ENCODE data around the gene ASF1A.

ASF1A gene

DNA sequence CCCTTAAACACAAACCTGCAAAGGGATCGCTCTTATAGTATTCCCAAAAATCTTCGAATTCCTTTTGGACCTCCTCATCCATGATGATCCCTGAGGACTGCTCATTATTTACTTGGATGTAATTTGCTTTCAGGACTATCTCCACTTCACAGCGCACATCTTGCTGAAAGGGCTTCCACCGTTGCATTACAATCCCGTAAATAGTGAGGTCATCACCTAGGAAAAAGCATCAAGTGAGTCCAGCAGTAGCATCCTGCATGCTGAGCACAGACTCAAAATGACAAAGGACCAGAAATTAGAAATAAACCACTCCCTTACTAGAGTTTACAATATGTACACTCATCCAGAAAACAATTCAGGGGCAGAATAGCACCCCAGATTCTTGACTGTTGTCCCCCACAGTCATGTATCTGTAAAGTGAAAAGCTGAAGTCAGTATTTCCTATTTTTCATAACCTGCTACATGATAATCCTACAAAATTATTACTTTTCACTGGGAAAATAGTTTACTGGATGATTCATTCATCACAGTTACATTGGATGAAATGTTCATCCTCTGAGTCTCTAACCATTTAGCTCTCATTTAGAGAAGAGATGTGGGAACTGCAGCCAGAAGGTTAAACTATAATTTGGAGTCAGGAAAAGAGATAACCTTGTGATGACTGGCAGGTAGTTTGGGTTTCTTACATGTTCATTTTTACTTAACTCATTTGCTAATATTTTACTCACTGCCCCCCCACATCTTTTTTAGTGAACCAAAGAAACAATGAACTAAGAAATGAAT lies 23.8 kb downstream of the ASF1A start:
- DNase-seq = no peak

DNA sequence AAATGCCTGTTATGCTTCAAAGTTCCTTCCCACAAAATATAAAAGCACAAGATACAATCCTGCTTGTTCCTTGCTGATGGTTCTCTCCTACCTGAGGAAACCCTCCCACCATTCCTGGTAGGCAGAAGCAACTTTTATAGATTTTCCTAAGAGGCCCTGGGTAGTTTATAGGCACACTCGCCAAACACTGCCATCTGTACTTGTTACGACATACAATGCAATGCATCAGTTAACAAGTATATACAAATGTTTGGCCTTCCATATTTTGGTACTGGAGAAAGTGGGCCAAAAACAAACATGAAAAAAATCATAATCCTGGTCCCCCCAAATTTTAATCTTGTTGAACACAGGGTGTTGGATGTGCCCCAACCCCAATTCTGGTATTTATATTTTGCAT lies 24.4 kb downstream of the ASF1A start:
- DNase-seq = peak; percentile 7

DNA sequence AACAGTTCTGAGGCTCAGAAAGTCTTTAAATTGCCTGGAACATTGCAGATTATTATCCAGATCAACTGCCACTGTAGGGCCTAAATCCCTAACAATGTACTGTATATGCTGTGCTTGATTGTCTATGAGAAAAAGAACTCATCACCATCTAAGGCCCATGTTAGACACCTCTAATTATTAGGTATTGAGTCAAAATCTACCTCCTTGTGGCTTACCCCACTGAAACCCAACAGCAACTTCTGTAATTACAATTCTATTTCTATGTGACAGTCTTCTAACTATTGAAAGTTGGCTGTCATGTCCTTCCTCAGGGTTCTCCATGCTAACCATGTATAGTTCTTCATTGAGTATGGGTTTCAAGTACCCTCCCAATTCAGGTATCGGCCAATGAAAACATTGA lies 27.1 kb downstream of the ASF1A start:
- no peak for DNase-seq

DNA sequence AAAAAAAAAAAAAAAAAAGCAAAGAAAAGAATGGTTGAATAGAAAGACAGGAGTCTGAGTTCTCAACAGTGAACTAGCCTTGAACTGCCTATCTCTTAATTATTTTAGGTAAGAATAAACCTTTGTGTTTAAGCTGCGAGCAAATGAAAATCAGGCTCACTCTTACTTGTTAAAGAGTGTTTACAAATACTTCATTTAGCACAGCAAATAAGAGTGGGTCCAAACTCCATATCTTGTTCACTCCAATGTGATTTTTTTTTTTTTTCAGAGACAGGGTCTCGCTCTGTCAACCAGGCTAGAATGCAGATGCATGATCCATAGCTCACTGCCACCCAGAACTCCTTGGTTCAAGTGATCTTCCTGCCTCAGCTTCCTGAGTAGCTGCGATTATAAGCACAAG lies 29.1 kb downstream of the ASF1A start:
- no peak for DNase-seq

DNA sequence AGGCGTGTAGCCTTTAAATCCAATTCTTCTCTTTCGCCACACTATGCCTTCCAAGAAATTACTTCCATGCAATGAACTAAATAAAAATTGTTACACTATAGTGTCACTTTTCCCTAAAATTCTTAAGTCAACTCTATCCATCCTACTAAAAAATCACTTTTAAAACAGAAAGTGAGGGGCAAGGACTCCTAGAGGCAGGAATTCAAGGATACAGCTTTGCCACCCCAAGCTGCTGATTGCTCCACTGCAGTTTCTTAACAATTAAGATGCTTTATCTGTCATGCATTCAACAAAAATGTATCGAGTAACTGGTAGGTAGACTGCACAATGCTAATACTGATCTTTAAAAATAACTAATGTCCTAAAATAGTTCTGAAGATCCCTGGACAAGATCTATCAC lies 36.7 kb downstream of the ASF1A start:
- DNase-seq = no peak

DNA sequence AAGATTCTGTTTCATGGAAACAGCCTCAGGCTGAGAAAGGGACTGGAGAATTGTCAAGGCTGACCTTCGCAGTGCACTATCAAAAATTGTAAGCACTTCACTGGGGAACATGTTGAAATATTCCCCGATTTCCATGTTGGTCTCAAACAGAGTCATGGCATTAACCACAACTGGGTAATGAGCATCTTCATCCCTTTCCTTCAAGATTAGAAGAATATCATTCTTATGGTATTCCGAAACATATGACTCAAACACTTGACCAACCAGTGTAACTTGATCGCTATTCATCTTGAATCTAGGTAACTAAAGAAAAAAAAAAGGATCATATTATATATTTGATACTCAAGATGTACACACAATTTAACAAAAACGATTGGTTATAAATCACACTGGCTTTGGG lies 37.5 kb downstream of the ASF1A start:
- DNase-seq = no peak

DNA sequence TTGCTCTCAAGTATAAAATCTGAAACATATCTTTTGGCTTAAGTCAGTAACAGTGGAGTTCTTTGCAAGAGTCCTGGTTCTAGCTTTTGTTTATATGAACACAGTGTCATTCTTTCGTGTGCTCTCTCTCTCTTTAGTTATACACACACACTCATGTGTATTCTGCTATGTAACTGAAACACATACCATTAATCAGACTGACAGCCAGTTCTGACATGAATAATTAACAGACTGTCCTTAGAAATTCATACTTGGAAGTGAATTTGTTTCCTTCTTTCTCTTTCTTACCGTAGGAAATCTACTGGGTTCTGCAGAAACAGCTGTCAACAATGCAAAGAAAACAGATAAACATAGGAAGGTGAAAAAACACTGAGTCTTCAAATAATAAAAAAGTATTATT lies 38.5 kb downstream of the ASF1A start:
- no peak for DNase-seq

DNA sequence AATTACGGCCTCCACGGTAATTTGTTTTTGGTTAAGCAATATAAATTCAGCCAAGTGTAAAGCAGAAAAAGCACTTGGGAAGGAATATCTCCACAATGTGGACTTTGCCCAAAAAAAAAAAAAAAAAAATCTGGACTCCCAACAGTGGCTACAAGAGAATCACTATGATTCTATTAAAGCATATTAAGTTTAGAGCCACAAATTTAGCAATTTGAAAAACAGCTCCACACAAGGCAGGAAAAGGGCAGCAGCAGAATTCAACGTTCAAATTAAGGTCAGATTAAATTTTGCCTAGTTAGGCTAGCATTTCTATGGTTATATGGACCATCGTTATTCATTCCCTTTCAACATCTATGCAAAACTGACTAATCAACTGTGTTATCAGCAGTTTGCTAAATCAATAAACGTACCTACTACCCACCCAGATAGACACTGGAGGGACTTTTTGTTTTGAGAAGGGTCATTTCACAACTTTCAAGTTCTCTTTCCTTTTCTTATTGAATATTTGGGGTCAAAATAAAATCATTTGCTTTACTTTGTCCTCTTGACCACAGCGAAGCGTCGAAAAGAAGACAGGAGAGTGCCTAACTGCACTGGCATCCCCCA lies 40.0 kb downstream of the ASF1A start:
- no peak for DNase-seq

DNA sequence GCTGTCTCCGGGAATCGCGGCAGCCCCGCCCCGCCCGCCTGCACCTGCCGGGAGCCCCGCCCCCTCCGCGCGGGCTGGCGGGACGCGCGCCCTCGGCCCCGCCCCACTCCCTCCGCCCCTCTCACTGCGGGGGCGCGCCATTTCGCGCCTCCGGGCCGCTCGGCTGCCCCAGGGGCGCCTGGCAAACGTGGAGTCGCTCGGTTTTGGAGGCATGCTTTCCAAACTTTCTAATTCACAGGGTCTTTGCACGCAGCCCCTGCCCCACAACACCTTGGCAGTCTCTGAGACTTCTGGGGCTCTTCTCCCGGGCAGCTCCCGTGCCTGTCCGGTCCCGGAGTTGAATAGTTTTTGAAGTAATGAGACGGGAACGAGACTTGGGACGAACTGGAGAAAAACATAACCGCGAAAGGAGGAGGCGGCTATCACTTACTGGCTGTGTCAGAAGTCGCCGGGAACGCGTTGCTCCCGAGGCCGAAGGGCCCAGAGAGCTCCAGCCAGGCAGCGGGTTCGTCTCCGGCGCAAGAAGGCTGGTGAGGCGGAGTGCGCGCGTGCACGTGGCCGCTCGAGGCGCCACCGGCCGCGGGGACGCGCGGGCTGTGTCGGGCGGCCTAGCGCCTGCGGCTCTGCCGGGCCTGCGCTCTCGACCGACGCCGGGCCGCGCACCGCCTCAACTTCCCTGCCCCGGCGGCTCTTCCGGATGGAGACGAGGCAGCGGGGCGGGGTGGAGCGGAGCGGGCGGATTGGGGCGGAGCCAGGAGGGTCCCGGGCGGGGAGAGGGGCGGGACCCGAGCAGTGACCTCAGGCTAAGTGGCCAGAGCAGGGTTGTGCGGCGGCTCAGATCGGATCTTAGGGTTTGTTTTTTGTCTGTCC lies 40.7 kb downstream of the ASF1A start, which contains the start of gene MCM9:
MCM9 (minus strand) TSS at position 699 of the 870 bp plus-strand sequence. CDS start 3,436 bp downstream, outside the sequence.
- peak; percentile 58 for DNase-seq

DNA sequence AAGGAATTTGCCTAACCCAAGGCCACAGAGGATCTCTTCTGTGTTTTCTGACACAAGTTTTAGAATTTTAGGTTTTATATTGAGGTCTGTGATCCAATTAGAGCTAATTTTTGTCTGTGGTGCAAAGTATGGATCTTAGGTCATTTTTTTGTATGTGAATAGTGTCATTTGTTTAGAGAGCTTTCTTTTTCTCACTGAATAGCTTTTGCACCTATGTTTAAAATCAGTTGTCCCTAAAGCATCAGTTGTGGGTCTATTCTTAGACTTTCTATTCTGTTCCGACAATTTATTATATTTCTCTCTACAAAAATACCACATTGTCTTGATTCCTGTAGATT lies 41.3 kb downstream of the ASF1A start:
- no peak for DNase-seq

DNA sequence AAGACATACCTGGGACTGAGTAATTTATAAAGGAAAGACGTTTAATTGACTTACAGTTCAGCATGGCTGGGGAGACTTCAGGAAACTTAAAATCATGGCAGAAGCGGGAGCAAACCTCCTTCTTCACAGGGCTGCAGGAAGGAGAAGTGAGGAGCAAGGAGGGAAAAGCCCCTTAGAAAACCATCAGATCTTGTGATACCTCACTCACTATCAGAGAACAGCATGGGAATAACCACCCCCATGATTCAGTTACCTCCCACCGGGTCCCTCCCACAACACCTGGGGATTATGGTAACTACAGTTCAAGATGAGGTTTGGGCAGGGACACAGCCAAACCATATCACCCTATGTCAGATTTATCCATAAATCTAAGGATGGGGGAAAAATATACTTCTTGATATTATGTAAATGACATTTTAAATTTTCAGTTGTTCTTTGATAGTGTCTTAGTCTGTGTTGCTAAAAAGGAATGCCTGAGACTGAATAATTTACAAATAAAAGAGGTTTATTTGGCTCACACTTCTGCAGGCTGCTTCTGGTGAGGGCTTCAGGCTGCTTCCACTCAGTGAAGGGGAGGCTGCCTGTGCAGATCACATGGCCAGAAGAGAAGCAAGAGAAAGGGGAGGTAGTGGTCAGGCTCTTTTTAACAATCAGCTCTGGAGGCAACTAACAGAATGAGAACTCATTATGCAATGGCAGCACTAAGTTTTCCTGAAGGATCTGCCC lies 42.2 kb downstream of the ASF1A start:
- DNase-seq = no peak

- DNase-seq = no peak
Observed at GRCh38 chr6:118939683-118940082, 45.7 kb downstream of the ASF1A start.

- DNase-seq = no peak
Observed at GRCh38 chr6:118940770-118941169, 46.8 kb downstream of the ASF1A start.

DNA sequence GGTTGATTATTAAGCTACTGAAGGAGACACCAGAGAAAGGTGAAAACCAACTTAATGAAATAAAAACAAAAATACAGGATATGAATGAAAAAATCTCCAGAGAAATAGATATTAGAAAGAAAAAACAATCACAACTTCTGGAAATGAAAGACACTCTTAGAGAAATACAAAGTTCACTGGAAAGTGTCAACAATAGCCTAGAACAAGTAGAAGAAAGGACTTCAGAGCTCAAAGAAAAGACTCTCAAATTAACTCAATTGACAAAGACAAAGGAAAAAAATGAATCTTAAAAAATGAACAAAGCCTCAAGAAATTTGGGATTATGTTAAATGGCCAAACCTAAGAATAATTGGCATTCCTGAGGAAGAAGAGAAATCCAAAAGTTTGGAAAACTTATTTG lies 51.3 kb downstream of the ASF1A start:
- DNase-seq = no peak

GRCh38 chr6:118952683-118953082 lies 58.7 kb downstream of the ASF1A start:
- DNase-seq = no peak

DNA sequence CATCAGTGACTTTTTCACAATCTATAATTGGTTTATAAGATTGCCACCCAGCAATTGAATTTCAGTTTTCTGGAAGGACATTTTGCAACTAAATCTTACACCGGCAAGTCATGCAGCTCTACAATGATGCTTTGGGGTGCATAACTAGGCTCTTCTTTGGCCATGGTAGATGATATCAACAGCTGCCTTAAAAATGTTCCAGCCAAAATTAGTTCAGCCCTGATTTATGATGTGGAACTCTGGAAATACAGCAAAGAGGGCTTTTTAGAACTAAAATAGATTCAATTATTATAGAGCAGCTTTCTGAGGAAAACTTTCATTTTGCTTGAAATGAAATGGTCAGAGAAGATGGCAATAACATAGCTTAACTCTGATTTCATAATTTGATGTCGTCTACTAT lies 59.4 kb downstream of the ASF1A start:
- no peak for DNase-seq

Measured in DMS 273 treated with DMSO at 0.1 percent for 48 hours (cell line).